Fibroblast of villous mesenchyme (primary cell): ENCODE measurements around the gene FAM120B. TPM values are rescaled to one million over a fixed set of nuclear protein-coding genes. Genes with fewer than 3 reads are reported as not detected.

Experiments used
- DNase-seq: peaks from one replicate; pipeline ENCODE4 v3.0.0-alpha.2; 2010; ENCODE audit warnings: low read depth
- H3K4me3 ChIP-seq: 2 replicates; pipeline ENCODE4 v1.5.1; 2011; ENCODE audit warnings: low read depth, mild to moderate bottlenecking, low read length
- CTCF ChIP-seq: IDR thresholded peaks from 2 replicates; pipeline ENCODE4 v1.5.1; 2012; ENCODE audit warnings: low read depth, mild to moderate bottlenecking, low read length; ENCODE audit not compliant: insufficient read depth
- total RNA-seq: library from RNA; depleted of rRNA; stranded (reverse); fragments of >200 nt; gene quantifications from 2 replicates; pipeline ENCODE4 v1.2.3, GENCODE V29; 2012

The FAM120B gene
- total RNA-seq, 1 donor: 17.3 TPM

GRCh38 chr6:170287371-170287876 lies 19.1 kb upstream of the FAM120B start:
- no peak for TF ChIP-seq CTCF
- no peak overlapping the region for H3K4me3 ChIP-seq
- DNase-seq: no peak

- no peak for DNase-seq
- no peak overlapping the region for H3K4me3 ChIP-seq
- no peak for TF ChIP-seq CTCF
Observed at GRCh38 chr6:170288091-170288631, 18.4 kb upstream of the FAM120B start.

GRCh38 chr6:170288852-170289179 lies 17.7 kb upstream of the FAM120B start:
- no peak overlapping the region for H3K4me3 ChIP-seq
- no peak for TF ChIP-seq CTCF
- no peak for DNase-seq

- H3K4me3 ChIP-seq: peak overlapping the region; percentile 74
- DNase-seq: no peak
- no peak for TF ChIP-seq CTCF
Observed at GRCh38 chr6:170289180-170289931, 17.2 kb upstream of the FAM120B start.

- peak overlapping the region; percentile 74 for H3K4me3 ChIP-seq
- no peak for TF ChIP-seq CTCF
- no peak for DNase-seq
Observed at GRCh38 chr6:170289951-170290295, 16.6 kb upstream of the FAM120B start.

- H3K4me3 ChIP-seq: peak within 1 kb of the TSS; percentile 74
- no peak for TF ChIP-seq CTCF
- peak; percentile 55 for DNase-seq
Observed at GRCh38 chr6:170290296-170291128, 16.0 kb upstream of the FAM120B start, which contains the start of gene DLL1. DLL1 (minus strand) TSS chr6:170291078; CDS start chr6:170290139, 939 bp downstream.
